ENCODE data around the gene TNFRSF1B. TPM values are rescaled to one million over a fixed set of nuclear protein-coding genes. Genes with fewer than 3 reads are reported as not detected.
A peak's percentile ranks its signal among the peaks of the same experiment; 100 is the strongest.

Gene TNFRSF1B
- total RNA-seq, 1 donor from 2014 or later, result 139 TPM

GRCh38 chr1:12147201-12147701, 19.5 kb upstream of the TNFRSF1B start:
- intact Hi-C loops (cut with DNase I), result no loop called here
- H3K27me3 ChIP-seq, result no peaks in the 10 kb centered on the region
- no peaks in the 10 kb centered on the region for H3K4me1 ChIP-seq
- DNase-seq (ENCODE audit: low spot score in 2 of 2), result no peak
- H3K27ac ChIP-seq, result peak overlapping the region; percentile 48 to 63
- H3K36me3 ChIP-seq, result no peaks in the 10 kb centered on the region
- H3K4me3 ChIP-seq, result no peak overlapping the region
- H3K9me3 ChIP-seq, result peaks cover 0 to 5% of the 10 kb centered on the region in 2 donors
- no peak for TF ChIP-seq CTCF (IDR thresholded peaks at IDR 0.05)

GRCh38 chr1:12148160-12148957, 18.4 kb upstream of the TNFRSF1B start:
- intact Hi-C loops (cut with DNase I), result no loop called here
- H3K27me3 ChIP-seq, result no peaks in the 10 kb centered on the region
- H3K4me3 ChIP-seq, result no peak overlapping the region
- peak overlapping the region; percentile 48 to 50 for H3K27ac ChIP-seq
- H3K9me3 ChIP-seq, result peaks cover 0 to 5% of the 10 kb centered on the region in 2 donors
- H3K4me1 ChIP-seq, result peaks cover 0 to 4% of the 10 kb centered on the region in 2 donors
- no peak for DNase-seq (ENCODE audit: low spot score in 2 of 2)
- no peak for TF ChIP-seq CTCF (IDR thresholded peaks at IDR 0.05)
- H3K36me3 ChIP-seq, result no peaks in the 10 kb centered on the region

GRCh38 chr1:12148958-12149790, 17.6 kb upstream of the TNFRSF1B start:
- Histone ChIP-seq H3K27me3 (no peaks in the 10 kb centered on the region), H3K9me3 (peaks cover 0 to 5% of the 10 kb centered on the region in 2 donors), H3K4me3 (no peak overlapping the region), H3K27ac (peak overlapping the region in 1 of 2 donors; percentile 49), H3K4me1 (peaks cover 0 to 4% of the 10 kb centered on the region in 2 donors), H3K36me3 (no peaks in the 10 kb centered on the region)
- no peak for DNase-seq (ENCODE audit: low spot score in 2 of 2)
- intact Hi-C loops (cut with DNase I), result no loop called here
- TF ChIP-seq CTCF (IDR thresholded peaks at IDR 0.05), result no peak

- Histone ChIP-seq H3K27ac (no peak overlapping the region), H3K4me1 (peaks cover 0 to 4% of the 10 kb centered on the region in 2 donors), H3K4me3 (no peak overlapping the region), H3K27me3 (no peaks in the 10 kb centered on the region), H3K9me3 (peaks cover 0 to 5% of the 10 kb centered on the region in 2 donors), H3K36me3 (no peaks in the 10 kb centered on the region)
- TF ChIP-seq CTCF (IDR thresholded peaks at IDR 0.05), result no peak
- intact Hi-C loops (cut with DNase I), result no loop called here
- DNase-seq (ENCODE audit: low spot score in 2 of 2), result no peak
Observed at GRCh38 chr1:12149791-12150175, 17.0 kb upstream of the TNFRSF1B start.

GRCh38 chr1:12150456-12151200, 16.2 kb upstream of the TNFRSF1B start:
- Histone ChIP-seq H3K36me3 (no peaks in the 10 kb centered on the region), H3K4me3 (no peak overlapping the region), H3K9me3 (peaks cover 0 to 5% of the 10 kb centered on the region in 2 donors), H3K27me3 (no peaks in the 10 kb centered on the region), H3K4me1 (peaks cover 0 to 4% of the 10 kb centered on the region in 2 donors), H3K27ac (no peak overlapping the region)
- DNase-seq (ENCODE audit: low spot score in 2 of 2), result no peak
- intact Hi-C loops (cut with DNase I), result no loop called here
- TF ChIP-seq CTCF (IDR thresholded peaks at IDR 0.05), result no peak

Data from ascending aorta (tissue), 2 donors.